Kidney epithelial cell (primary cell): ENCODE results near the gene NDUFAF7. TPM values are rescaled to one million over a fixed set of nuclear protein-coding genes. Genes with fewer than 3 reads are reported as not detected.
"Not testable (repeated sequence)": the region's sequence is repeated elsewhere in the genome, so short reads cannot be mapped to it uniquely, and the experiment has no call there.

ENCODE experiments used
- DNase-seq: peaks from one replicate; pipeline ENCODE4 v3.0.0-alpha.2; 2010; ENCODE audit warnings: low read depth
- H3K27me3 ChIP-seq: 2 replicates; pipeline ENCODE4 v1.6.0; 2011; ENCODE audit warnings: low read length; ENCODE audit not compliant: control insufficient read depth, insufficient read depth
- H3K36me3 ChIP-seq: 2 replicates; pipeline ENCODE4 v1.5.1; 2011; ENCODE audit warnings: low read length; ENCODE audit not compliant: control insufficient read depth, insufficient read depth
- H3K4me3 ChIP-seq: 2 replicates; pipeline ENCODE4 v1.5.1; 2011; ENCODE audit warnings: low read depth, mild to moderate bottlenecking, control low read depth, low read length
- total RNA-seq: library from RNA; depleted of rRNA; stranded (reverse); fragments of >200 nt; gene quantifications from 2 replicates; pipeline ENCODE4 v1.2.3, GENCODE V29; 2015
- TF ChIP-seq, protein P1 (sequence below): IDR thresholded peaks from 2 replicates; pipeline ENCODE4 v1.5.1; 2011; ENCODE audit warnings: mild to moderate bottlenecking, moderate library complexity, low read length, control low read depth, inconsistent platforms; ENCODE audit not compliant: insufficient read depth, poor library complexity, severe bottlenecking

NDUFAF7 gene
- total RNA-seq, 1 donor from 2014 or later: 13.5 TPM

GRCh38 chr2:37201208-37201607 lies 30.2 kb upstream of the NDUFAF7 start:
- Histone ChIP-seq H3K4me3 (no peak overlapping the region), H3K27me3 (no peaks in the 10 kb centered on the region), H3K36me3 (peaks cover 2% of the 10 kb centered on the region)
- DNase-seq: no peak
- TF ChIP-seq, protein P1, sequence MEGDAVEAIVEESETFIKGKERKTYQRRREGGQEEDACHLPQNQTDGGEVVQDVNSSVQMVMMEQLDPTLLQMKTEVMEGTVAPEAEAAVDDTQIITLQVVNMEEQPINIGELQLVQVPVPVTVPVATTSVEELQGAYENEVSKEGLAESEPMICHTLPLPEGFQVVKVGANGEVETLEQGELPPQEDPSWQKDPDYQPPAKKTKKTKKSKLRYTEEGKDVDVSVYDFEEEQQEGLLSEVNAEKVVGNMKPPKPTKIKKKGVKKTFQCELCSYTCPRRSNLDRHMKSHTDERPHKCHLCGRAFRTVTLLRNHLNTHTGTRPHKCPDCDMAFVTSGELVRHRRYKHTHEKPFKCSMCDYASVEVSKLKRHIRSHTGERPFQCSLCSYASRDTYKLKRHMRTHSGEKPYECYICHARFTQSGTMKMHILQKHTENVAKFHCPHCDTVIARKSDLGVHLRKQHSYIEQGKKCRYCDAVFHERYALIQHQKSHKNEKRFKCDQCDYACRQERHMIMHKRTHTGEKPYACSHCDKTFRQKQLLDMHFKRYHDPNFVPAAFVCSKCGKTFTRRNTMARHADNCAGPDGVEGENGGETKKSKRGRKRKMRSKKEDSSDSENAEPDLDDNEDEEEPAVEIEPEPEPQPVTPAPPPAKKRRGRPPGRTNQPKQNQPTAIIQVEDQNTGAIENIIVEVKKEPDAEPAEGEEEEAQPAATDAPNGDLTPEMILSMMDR: no peak

DNA sequence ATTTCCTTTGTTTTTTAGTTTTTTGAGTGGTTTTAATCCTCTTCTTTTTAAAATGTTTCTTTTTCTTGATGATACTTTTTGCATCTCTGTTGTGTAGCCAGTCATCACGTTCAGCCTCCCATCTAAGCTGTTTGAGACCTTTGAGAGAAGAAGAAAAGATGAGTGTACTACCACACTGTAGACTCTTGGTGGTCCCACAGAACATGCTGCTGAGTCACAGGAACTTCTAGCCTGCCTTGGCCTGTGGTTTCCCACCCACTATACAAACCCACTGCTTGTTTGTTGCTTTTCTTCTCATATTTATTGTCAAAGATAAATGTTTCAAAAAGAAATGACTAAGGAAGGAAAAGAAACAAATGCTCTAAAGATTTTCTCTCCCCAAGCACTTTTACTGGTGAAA lies 29.7 kb upstream of the NDUFAF7 start:
- TF ChIP-seq, protein P1: no peak
- peaks cover 2% of the 10 kb centered on the region for H3K36me3 ChIP-seq

GRCh38 chr2:37203708-37204107 lies 27.8 kb upstream of the NDUFAF7 start:
- Histone ChIP-seq H3K27me3 (no peaks in the 10 kb centered on the region), H3K36me3 (peaks cover 2% of the 10 kb centered on the region)
- TF ChIP-seq, protein P1: no peak

More for the DNA sequence above, 29.7 kb upstream of the NDUFAF7 start:
- H3K4me3 ChIP-seq: no peak overlapping the region
- no peak for DNase-seq
- no peaks in the 10 kb centered on the region for H3K27me3 ChIP-seq

GRCh38 chr2:37205071-37205661 lies 26.3 kb upstream of the NDUFAF7 start:
- H3K4me3 ChIP-seq, H3K27me3 ChIP-seq, H3K36me3 ChIP-seq, DNase-seq: not testable (repeated sequence)

More at GRCh38 chr2:37203708-37204107, 27.8 kb upstream of the NDUFAF7 start:
- no peak for DNase-seq
- no peak overlapping the region for H3K4me3 ChIP-seq

DNA sequence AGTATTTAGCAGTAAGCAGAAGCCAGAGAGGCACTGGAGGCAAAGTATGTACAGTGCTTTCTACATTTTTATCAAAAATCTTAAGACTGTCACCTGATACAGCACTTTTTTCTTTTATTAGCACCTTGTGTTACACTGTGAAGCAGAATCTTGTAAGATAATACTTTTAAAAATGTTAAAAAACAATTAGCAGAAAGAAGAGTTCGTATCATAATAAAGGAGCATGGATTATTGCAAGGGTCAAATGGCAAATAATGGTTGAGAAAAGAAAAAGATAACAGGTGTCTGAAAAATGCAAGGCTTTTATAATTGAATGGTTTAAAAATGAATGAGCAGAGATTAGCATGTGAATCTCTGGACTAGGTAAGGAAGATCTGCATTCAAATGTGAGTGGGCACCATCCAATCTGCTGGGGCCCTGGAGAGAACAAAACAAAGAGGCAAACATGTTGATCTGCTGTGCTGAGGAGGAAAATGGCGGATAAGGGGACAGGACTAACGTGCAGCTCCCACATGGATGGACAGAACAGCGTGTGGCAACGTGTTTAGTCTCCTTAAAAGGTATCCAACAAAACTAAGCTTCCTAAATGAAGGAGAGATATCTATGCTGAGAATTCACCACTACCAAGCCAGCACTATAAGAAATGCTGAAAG lies 25.6 kb upstream of the NDUFAF7 start:
- TF ChIP-seq, protein P1: no peak
- Histone ChIP-seq H3K36me3 (peaks cover 2% of the 10 kb centered on the region), H3K27me3 (no peaks in the 10 kb centered on the region), H3K4me3 (no peak overlapping the region)
- DNase-seq: no peak

DNA sequence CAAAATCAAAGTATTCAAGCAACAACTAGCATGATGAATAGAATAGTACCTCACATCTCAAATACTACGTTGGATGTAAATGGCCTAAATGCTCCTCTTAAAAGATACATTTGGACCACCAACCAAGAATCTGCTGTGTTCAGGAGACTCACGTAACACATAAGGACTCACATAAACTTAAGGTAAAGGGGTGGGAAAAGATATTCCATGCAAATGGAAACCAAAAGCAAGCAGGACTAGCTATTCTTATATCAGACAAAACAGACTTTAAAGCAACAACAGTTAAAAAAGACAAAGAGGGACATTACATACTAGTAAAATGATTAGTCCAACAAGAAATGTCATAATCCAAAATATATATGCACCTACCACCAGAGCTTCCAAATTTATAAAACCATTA lies 24.7 kb upstream of the NDUFAF7 start:
- not testable (repeated sequence) for H3K36me3 ChIP-seq, H3K27me3 ChIP-seq, DNase-seq, H3K4me3 ChIP-seq

- DNase-seq: no peak
- TF ChIP-seq, protein P1: no peak
- Histone ChIP-seq H3K36me3 (no peaks in the 10 kb centered on the region), H3K4me3 (no peak overlapping the region), H3K27me3 (no peaks in the 10 kb centered on the region)
These were observed 20.2 kb upstream of the NDUFAF7 start for GRCh38 chr2:37211212-37211611.
